Astrocyte (in vitro differentiated cells and primary cell): ENCODE data around the gene CPA2.
"Not testable (repeated sequence)": the region's sequence is repeated elsewhere in the genome, so short reads cannot be mapped to it uniquely, and the experiment has no call there.

Experiments used
- CTCF ChIP-seq: IDR thresholded peaks from 2 replicates; pipeline ENCODE4 v1.5.1; 2011; ENCODE audit warnings: low read depth, mild to moderate bottlenecking, inconsistent platforms, low read length, moderate library complexity; ENCODE audit not compliant: insufficient read depth
- EZH2 ChIP-seq: IDR thresholded peaks from 2 replicates; pipeline ENCODE4 v1.6.1; 2012; ENCODE audit warnings: mild to moderate bottlenecking, low read length, inconsistent platforms; ENCODE audit not compliant: insufficient read depth

- not testable (repeated sequence) for TF ChIP-seq CTCF, EZH2
Measured at GRCh38 chr7:130249626-130250025, 17.0 kb upstream of the CPA2 start.
